ENCODE data around the gene SIT1.

- TF ChIP-seq OSR1 (CRISPR knock-in tag; IDR thresholded peaks at IDR 0.05) (no peak), SNAI2 (CRISPR knock-in tag; IDR thresholded peaks at IDR 0.05) (no peak), RARB (CRISPR knock-in tag; IDR thresholded peaks at IDR 0.05) (no peak), CREB5 (CRISPR knock-in tag; IDR thresholded peaks at IDR 0.05; ENCODE audit: low read depth) (no peak), GLIS3 (CRISPR knock-in tag; IDR thresholded peaks at IDR 0.05) (no peak), ZFP3 (CRISPR knock-in tag; IDR thresholded peaks at IDR 0.05) (no peak), ZNF565 (CRISPR knock-in tag; conservative IDR thresholded peaks at IDR 0.05; ENCODE audit: low read depth) (no peak), BACH2 (CRISPR knock-in tag; IDR thresholded peaks at IDR 0.05; ENCODE audit: borderline replicate concordance) (no peak), ZNF70 (CRISPR knock-in tag; IDR thresholded peaks at IDR 0.05) (no peak)
- TF ChIP-seq, protein P1, sequence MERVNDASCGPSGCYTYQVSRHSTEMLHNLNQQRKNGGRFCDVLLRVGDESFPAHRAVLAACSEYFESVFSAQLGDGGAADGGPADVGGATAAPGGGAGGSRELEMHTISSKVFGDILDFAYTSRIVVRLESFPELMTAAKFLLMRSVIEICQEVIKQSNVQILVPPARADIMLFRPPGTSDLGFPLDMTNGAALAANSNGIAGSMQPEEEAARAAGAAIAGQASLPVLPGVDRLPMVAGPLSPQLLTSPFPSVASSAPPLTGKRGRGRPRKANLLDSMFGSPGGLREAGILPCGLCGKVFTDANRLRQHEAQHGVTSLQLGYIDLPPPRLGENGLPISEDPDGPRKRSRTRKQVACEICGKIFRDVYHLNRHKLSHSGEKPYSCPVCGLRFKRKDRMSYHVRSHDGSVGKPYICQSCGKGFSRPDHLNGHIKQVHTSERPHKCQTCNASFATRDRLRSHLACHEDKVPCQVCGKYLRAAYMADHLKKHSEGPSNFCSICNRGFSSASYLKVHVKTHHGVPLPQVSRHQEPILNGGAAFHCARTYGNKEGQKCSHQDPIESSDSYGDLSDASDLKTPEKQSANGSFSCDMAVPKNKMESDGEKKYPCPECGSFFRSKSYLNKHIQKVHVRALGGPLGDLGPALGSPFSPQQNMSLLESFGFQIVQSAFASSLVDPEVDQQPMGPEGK (CRISPR knock-in tag; IDR thresholded peaks at IDR 0.05; ENCODE audit: borderline replicate concordance), result no peak
- TF ChIP-seq, protein P2, sequence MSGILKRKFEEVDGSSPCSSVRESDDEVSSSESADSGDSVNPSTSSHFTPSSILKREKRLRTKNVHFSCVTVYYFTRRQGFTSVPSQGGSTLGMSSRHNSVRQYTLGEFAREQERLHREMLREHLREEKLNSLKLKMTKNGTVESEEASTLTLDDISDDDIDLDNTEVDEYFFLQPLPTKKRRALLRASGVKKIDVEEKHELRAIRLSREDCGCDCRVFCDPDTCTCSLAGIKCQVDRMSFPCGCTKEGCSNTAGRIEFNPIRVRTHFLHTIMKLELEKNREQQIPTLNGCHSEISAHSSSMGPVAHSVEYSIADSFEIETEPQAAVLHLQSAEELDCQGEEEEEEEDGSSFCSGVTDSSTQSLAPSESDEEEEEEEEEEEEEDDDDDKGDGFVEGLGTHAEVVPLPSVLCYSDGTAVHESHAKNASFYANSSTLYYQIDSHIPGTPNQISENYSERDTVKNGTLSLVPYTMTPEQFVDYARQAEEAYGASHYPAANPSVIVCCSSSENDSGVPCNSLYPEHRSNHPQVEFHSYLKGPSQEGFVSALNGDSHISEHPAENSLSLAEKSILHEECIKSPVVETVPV (CRISPR knock-in tag; IDR thresholded peaks at IDR 0.05), result no peak
Observed at GRCh38 chr9:35639631-35640030, 11.1 kb downstream of the SIT1 start.
